Ectodermal cell (in vitro differentiated cells): ENCODE measurements around the gene PLD5.
"Not testable (repeated sequence)": the region's sequence is repeated elsewhere in the genome, so short reads cannot be mapped to it uniquely, and the experiment has no call there.

Experiments
- H3K27ac ChIP-seq: 2 replicates; pipeline ENCODE4 v1.7.0; 2013; ENCODE audit warnings: mild to moderate bottlenecking, low read depth, low read length; ENCODE audit not compliant: insufficient read depth, poor library complexity, severe bottlenecking
- H3K27me3 ChIP-seq: 2 replicates; pipeline ENCODE4 v1.7.0; 2013; ENCODE audit warnings: mild to moderate bottlenecking, low read length; ENCODE audit not compliant: insufficient read depth, control insufficient read depth, poor library complexity, severe bottlenecking
- H3K36me3 ChIP-seq: one replicate; pipeline ENCODE4 v1.7.0; 2013; ENCODE audit warnings: low read length; ENCODE audit not compliant: control insufficient read depth, insufficient read depth
- H3K4me1 ChIP-seq: one replicate; pipeline ENCODE4 v1.7.0; 2013; ENCODE audit warnings: low read length; ENCODE audit not compliant: control insufficient read depth, insufficient read depth
- H3K4me3 ChIP-seq: 2 replicates; pipeline ENCODE4 v1.7.0; 2013; ENCODE audit warnings: low read depth, low read length, control low read depth; ENCODE audit not compliant: insufficient read depth
- H3K9me3 ChIP-seq: 2 replicates; pipeline ENCODE4 v1.7.0; 2013; ENCODE audit warnings: mild to moderate bottlenecking, low read length, moderate library complexity; ENCODE audit not compliant: control insufficient read depth
- WGBS, 2 experiments: methylation state at CpG; one replicate each; pipeline ENCODE4 v1.1.7; 2013; ENCODE audit warnings: missing lambda C conversion rate in 2 of 2; 5-methylcytosine and 5-hydroxymethylcytosine counted together

The PLD5 gene

DNA sequence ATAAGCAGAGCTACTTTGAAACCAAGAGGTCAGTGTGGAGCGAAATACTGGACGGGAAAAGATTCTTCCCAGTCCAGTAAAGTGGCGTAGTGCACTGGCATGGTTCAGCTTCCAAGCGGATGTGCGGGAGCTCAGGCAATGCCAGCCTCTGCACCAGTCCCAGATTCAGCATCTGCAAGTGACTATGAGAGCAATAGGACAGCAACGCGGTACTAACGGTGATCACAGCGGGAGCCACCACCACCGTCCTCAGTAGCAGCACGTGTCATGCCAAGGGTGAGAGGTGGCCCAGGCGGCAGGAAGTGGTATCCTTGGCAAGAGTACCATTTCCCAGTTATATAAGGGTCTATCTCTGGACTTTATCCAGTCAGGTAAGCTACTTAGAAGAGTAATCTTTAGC, 17.8 kb downstream of the PLD5 start:
- H3K27me3 ChIP-seq = no peaks in the 10 kb centered on the region
- no peaks in the 10 kb centered on the region for H3K36me3 ChIP-seq
- H3K4me3 ChIP-seq = no peak overlapping the region
- H3K4me1 ChIP-seq = no peaks in the 10 kb centered on the region
- no peaks in the 10 kb centered on the region for H3K9me3 ChIP-seq
- 93 to 95% methylated on average over 12 of the region's 12 CpGs for WGBS, 2 experiments
- H3K27ac ChIP-seq = no peak overlapping the region

GRCh38 chr1:242489545-242489944, 35.0 kb downstream of the PLD5 start:
- Histone ChIP-seq H3K9me3 (no peaks in the 10 kb centered on the region), H3K4me3 (no peak overlapping the region), H3K36me3 (no peaks in the 10 kb centered on the region), H3K27me3 (no peaks in the 10 kb centered on the region), H3K27ac (no peak overlapping the region), H3K4me1 (peaks cover 4% of the 10 kb centered on the region)
- 44 to 45% methylated on average over 3 of the region's 3 CpGs for WGBS, 2 experiments

DNA sequence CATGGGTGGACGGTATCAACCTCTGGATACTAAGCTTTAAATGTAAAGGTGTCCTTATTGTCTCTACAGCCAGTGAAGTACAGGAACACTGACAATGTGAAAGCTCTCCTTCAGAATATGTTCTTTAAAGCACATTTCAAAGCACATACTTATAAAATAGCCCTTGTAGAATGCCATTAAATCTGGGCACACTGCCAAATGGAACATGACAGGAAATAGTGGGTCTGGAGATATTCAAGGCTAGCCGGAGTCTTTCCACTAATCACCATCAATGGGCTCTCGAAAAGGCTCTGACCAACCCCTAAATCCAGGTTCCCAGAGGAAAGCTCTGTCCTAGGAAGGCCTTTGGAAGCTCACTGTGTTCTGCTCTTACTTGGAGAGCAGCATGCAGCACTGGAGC, 46.6 kb downstream of the PLD5 start:
- H3K36me3 ChIP-seq = no peaks in the 10 kb centered on the region
- 91 to 93% methylated on average over 3 of the region's 3 CpGs for WGBS, 2 experiments

DNA sequence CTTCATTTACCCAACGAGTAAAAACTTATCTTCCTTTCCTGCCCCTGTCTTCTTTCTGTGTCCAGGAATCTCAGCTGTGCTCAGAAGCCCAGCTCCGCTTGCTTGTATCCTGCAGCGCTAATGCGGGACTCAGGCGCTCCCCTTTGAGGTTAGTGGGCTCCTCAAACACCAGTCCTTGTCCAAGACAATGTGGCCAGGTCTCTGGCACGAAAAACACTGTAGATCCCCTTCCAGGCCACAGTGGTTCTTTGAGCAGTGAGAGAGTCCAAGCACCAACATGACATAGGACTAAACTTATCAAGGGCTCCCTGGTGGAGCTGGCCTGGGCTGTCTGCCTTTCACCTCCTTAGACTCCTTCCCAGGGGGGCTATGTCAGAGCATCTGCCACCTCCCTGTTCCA, 53.7 kb downstream of the PLD5 start:
- WGBS, 2 experiments = 93 to 94% methylated on average over 6 of the region's 6 CpGs
- Histone ChIP-seq H3K27ac (no peak overlapping the region), H3K36me3 (no peaks in the 10 kb centered on the region), H3K4me1 (no peaks in the 10 kb centered on the region), H3K27me3 (no peaks in the 10 kb centered on the region), H3K9me3 (no peaks in the 10 kb centered on the region), H3K4me3 (no peak overlapping the region)

More for the DNA sequence above, 46.6 kb downstream of the PLD5 start:
- no peaks in the 10 kb centered on the region for H3K4me1 ChIP-seq
- no peaks in the 10 kb centered on the region for H3K9me3 ChIP-seq
- H3K27me3 ChIP-seq = no peaks in the 10 kb centered on the region
- H3K27ac ChIP-seq = no peak overlapping the region
- no peak overlapping the region for H3K4me3 ChIP-seq

- H3K36me3 ChIP-seq = no peaks in the 10 kb centered on the region
- 90 to 95% methylated on average over 4 of the region's 4 CpGs for WGBS, 2 experiments
- H3K9me3 ChIP-seq = no peaks in the 10 kb centered on the region
- no peaks in the 10 kb centered on the region for H3K4me1 ChIP-seq
- H3K27me3 ChIP-seq = no peaks in the 10 kb centered on the region
- H3K4me3 ChIP-seq = no peak overlapping the region
- no peak overlapping the region for H3K27ac ChIP-seq
Measured at GRCh38 chr1:242468784-242469183, 55.7 kb downstream of the PLD5 start.

- Histone ChIP-seq H3K4me1 (no peaks in the 10 kb centered on the region), H3K27me3 (no peaks in the 10 kb centered on the region), H3K36me3 (no peaks in the 10 kb centered on the region), H3K4me3 (no peak overlapping the region), H3K9me3 (no peaks in the 10 kb centered on the region), H3K27ac (no peak overlapping the region)
- WGBS, 2 experiments = 38 to 46% methylated on average over 4 of the region's 4 CpGs
Measured at GRCh38 chr1:242467556-242468145, 56.8 kb downstream of the PLD5 start.

- 93 to 97% methylated on average over 7 of the region's 7 CpGs for WGBS, 2 experiments
- H3K9me3 ChIP-seq = no peaks in the 10 kb centered on the region
- no peaks in the 10 kb centered on the region for H3K36me3 ChIP-seq
Measured at GRCh38 chr1:242462867-242463266, 61.6 kb downstream of the PLD5 start.

GRCh38 chr1:242459740-242460139, 64.8 kb downstream of the PLD5 start:
- H3K4me3 ChIP-seq, H3K4me1 ChIP-seq, H3K36me3 ChIP-seq, H3K27ac ChIP-seq, H3K27me3 ChIP-seq, H3K9me3 ChIP-seq: not testable (repeated sequence)
- WGBS, 2 experiments = 87 to 91% methylated on average over 5 of the region's 5 CpGs

More at GRCh38 chr1:242462867-242463266, 61.6 kb downstream of the PLD5 start:
- Histone ChIP-seq H3K4me1 (no peaks in the 10 kb centered on the region), H3K27me3 (no peaks in the 10 kb centered on the region), H3K27ac (no peak overlapping the region), H3K4me3 (no peak overlapping the region)

GRCh38 chr1:242456726-242457269, 67.7 kb downstream of the PLD5 start:
- WGBS, 2 experiments = 92 to 93% methylated on average over 11 of the region's 11 CpGs
- no peaks in the 10 kb centered on the region for H3K27me3 ChIP-seq
- no peaks in the 10 kb centered on the region for H3K4me1 ChIP-seq
- no peaks in the 10 kb centered on the region for H3K9me3 ChIP-seq
- H3K36me3 ChIP-seq = no peaks in the 10 kb centered on the region
- H3K4me3 ChIP-seq = no peak overlapping the region
- H3K27ac ChIP-seq = no peak overlapping the region

DNA sequence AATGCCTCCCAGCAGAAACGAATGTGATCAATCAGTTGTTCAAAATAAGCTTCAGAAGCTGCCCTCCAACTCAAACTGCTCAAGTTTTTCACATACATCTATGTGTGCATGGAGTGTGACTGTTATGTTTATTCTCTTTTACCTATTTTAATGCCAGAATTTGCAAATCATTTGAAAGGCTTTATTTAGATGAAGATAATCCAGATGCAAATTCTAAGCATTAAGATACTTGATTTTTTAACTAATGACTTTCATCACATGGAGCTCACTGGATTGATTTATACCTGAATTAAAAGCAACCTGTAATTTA, 69.5 kb downstream of the PLD5 start:
- H3K36me3 ChIP-seq = no peaks in the 10 kb centered on the region
- WGBS, 2 experiments = 13 to 14% methylated on average over 1 of the region's 1 CpG
- H3K4me3 ChIP-seq = no peak overlapping the region
- H3K9me3 ChIP-seq = no peaks in the 10 kb centered on the region
- no peaks in the 10 kb centered on the region for H3K4me1 ChIP-seq
- H3K27me3 ChIP-seq = no peaks in the 10 kb centered on the region
- no peak overlapping the region for H3K27ac ChIP-seq
